Right ventricle myocardium inferior (tissue), 1 donor: ENCODE data around the gene TRPM1. TPM values are rescaled to one million over a fixed set of nuclear protein-coding genes. Genes with fewer than 3 reads are reported as not detected.

Experiments
- ATAC-seq: fragments of 200-7000 bp; cut with Tn5 transposase; one replicate; pipeline ENCODE4 v1.9.1; 2020; ENCODE audit warnings: mild to moderate bottlenecking, moderate library complexity
- DNase-seq: peaks from one replicate; pipeline ENCODE4 v3.0.0; 2021; ENCODE audit errors: missing footprints
- intact Hi-C: fragments of 100-400 bp; cut with DNase I; formaldehyde crosslinking; loops from one replicate; pipeline ENCODE4 v1.11.0; 2022
- long read RNA-seq: library from polyadenylated mRNA; unstranded; transcript quantifications from one replicate; pipeline ENCODE4 v2.0.0, GENCODE V29; 2021
- total RNA-seq: library from RNA; stranded (reverse); fragmentation: NEBNext Ultra II Directional; extraction: Animal tissue kit (Norgen Biotek cat#: 25700); gene quantifications from one replicate; pipeline ENCODE4 v1.2.1, GENCODE V29; 2021
- donor health status: DM: no; HTN: yes; CAD: no; lungs with severe emphysema.

The TRPM1 gene
- total RNA-seq, result not detected
- long read RNA-seq, result 0 reads

GRCh38 chr15:31101262-31102038, at the start of gene TRPM1:
Gene TRPM1 (minus strand): TSS chr15:31101725. CDS start chr15:31081355, 20,370 bp downstream.
- DNase-seq (no peak), ATAC-seq (no peak)
- intact Hi-C loops, result no loop called here

- intact Hi-C loops, result no loop called here
- ATAC-seq (no peak), DNase-seq (no peak)
Measured at GRCh38 chr15:31150732-31151231, 49.3 kb upstream of the TRPM1 start.

- no peak for DNase-seq
- no peak for ATAC-seq
- intact Hi-C loops, result no loop called here
Measured at GRCh38 chr15:31149987-31150386, 48.5 kb upstream of the TRPM1 start.

- no peak for DNase-seq
- no peak for ATAC-seq
- intact Hi-C loops, result no loop called here
Measured at GRCh38 chr15:31149088-31149505, 47.6 kb upstream of the TRPM1 start.

GRCh38 chr15:31148297-31149087, 47.0 kb upstream of the TRPM1 start:
- no peak for ATAC-seq
- intact Hi-C loops, result no loop called here
- no peak for DNase-seq

- ATAC-seq (no peak), DNase-seq (no peak)
- intact Hi-C loops, result no loop called here
Measured at GRCh38 chr15:31147944-31148296, 46.4 kb upstream of the TRPM1 start.

GRCh38 chr15:31147456-31147855, 45.9 kb upstream of the TRPM1 start:
- no peak for ATAC-seq
- DNase-seq, result no peak
- intact Hi-C loops, result no loop called here

GRCh38 chr15:31145271-31145911, 43.9 kb upstream of the TRPM1 start:
- ATAC-seq, result no peak
- no peak for DNase-seq
- intact Hi-C loops, result no loop called here

GRCh38 chr15:31141792-31142191, 40.3 kb upstream of the TRPM1 start:
- intact Hi-C loops, result no loop called here
- no peak for DNase-seq
- ATAC-seq, result no peak

- DNase-seq (no peak), ATAC-seq (no peak)
- intact Hi-C loops, result loop anchor here (10.0 kb wide), 1 partner anchor 192 kb away; no protein-coding TSS in a partner anchor
Measured at GRCh38 chr15:31136607-31137328, 35.2 kb upstream of the TRPM1 start.

- DNase-seq (no peak), ATAC-seq (no peak)
- intact Hi-C loops, result loop anchor here (10.0 kb wide), 1 partner anchor 191 kb away; no protein-coding TSS in a partner anchor
Measured at GRCh38 chr15:31136016-31136415, 34.5 kb upstream of the TRPM1 start.

GRCh38 chr15:31135523-31135922, 34.0 kb upstream of the TRPM1 start:
- intact Hi-C loops, result loop anchor here (10.0 kb wide), 1 partner anchor 191 kb away; no protein-coding TSS in a partner anchor
- ATAC-seq (no peak), DNase-seq (no peak)

- DNase-seq (no peak), ATAC-seq (no peak)
- intact Hi-C loops, result loop anchor here (10.0 kb wide), 1 partner anchor 189 kb away; no protein-coding TSS in a partner anchor
Measured at GRCh38 chr15:31133890-31134289, 32.4 kb upstream of the TRPM1 start.

GRCh38 chr15:31131853-31132375, 30.4 kb upstream of the TRPM1 start:
- intact Hi-C loops, result loop anchor here (10.0 kb wide), 1 partner anchor 187 kb away; no protein-coding TSS in a partner anchor
- ATAC-seq (no peak), DNase-seq (no peak)

GRCh38 chr15:31130576-31131237, 29.2 kb upstream of the TRPM1 start:
- DNase-seq (no peak), ATAC-seq (no peak)
- intact Hi-C loops, result loop anchor here (10.0 kb wide), 1 partner anchor 186 kb away; no protein-coding TSS in a partner anchor

- intact Hi-C loops, result loop anchor here (2.0 to 10.0 kb wide), 2 partner anchors 185 to 227 kb away; partner anchors contain the start of gene FAN1
- DNase-seq, result no peak
- ATAC-seq, result no peak
Measured at GRCh38 chr15:31129769-31130303, 28.3 kb upstream of the TRPM1 start.
